Right lobe of liver (tissue), 4 donors: ENCODE data around the gene GRID2IP.

Experiments used
- POLR2A ChIP-seq: fragments of 450-650 bp; IDR thresholded peaks from one replicate; pipeline ENCODE4 v1.6.1; 2017; ENCODE audit warnings: antibody characterized with exemption, mild to moderate bottlenecking
- TF ChIP-seq, protein P1 (sequence below), 4 donors: fragments of 200-600 bp in 3 of 4; fragments of 450-650 bp in 1 of 4; IDR thresholded peaks; one replicate each; pipeline versions ENCODE4 v1.5.1 to v1.8.0; 2016 to 2022; ENCODE audit warnings: antibody characterized with exemption in 4 of 4, mild to moderate bottlenecking in 2 of 4
- donor health status: DM: no; HTN: no; CAD: no.
- donor health status: DM: no; HTN: no; CAD: no.
- donor health status: DM: no; HTN: yes; CAD: no.

DNA sequence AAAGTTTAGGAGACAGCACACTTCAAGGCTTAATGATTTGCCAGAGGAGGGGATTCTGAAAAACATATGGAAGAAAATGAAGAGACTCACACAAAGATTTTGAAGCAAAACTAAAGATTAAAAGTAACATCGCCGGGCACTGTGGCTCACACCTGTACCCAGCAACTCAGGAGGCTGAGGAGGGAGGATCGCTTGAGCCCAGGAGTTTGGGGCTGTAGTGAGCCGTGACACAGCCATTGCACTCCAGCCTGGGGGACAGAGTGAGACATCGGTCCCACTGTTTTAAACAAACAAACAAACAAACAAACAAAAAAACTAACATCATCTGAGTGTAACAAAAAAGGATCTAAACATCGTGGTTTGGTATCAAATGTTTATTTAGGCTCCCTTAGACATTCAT, 69.8 kb downstream of the GRID2IP start:
- TF ChIP-seq, protein P1, sequence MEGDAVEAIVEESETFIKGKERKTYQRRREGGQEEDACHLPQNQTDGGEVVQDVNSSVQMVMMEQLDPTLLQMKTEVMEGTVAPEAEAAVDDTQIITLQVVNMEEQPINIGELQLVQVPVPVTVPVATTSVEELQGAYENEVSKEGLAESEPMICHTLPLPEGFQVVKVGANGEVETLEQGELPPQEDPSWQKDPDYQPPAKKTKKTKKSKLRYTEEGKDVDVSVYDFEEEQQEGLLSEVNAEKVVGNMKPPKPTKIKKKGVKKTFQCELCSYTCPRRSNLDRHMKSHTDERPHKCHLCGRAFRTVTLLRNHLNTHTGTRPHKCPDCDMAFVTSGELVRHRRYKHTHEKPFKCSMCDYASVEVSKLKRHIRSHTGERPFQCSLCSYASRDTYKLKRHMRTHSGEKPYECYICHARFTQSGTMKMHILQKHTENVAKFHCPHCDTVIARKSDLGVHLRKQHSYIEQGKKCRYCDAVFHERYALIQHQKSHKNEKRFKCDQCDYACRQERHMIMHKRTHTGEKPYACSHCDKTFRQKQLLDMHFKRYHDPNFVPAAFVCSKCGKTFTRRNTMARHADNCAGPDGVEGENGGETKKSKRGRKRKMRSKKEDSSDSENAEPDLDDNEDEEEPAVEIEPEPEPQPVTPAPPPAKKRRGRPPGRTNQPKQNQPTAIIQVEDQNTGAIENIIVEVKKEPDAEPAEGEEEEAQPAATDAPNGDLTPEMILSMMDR (IDR thresholded peaks at IDR 0.05), result no peak
- TF ChIP-seq POLR2A, result no peak
